MM.1S (cell line): Measurements from ENCODE around the gene FCRL6.

Experiments
- DNase-seq: peaks from one replicate; pipeline ENCODE4 v3.0.0-alpha.2; 2015
- H2AFZ ChIP-seq: fragments of 300-600 bp; sonication (generic); 2 replicates; pipeline ENCODE4 v1.6.0; 2016; ENCODE audit warnings: antibody characterized with exemption, low read length
- H3F3A ChIP-seq: fragments of 300-600 bp; sonication (generic); 2 replicates; pipeline ENCODE4 v1.6.1; 2016; ENCODE audit warnings: mild to moderate bottlenecking, antibody characterized with exemption, low read length, moderate library complexity, mixed read lengths; ENCODE audit not compliant: insufficient read depth
- H3K27ac ChIP-seq: fragments of 300-600 bp; sonication (generic); 2 replicates; pipeline ENCODE4 v1.5.1; 2016; ENCODE audit warnings: mild to moderate bottlenecking, low read length
- H3K27me3 ChIP-seq: fragments of 300-600 bp; sonication (generic); replicated peaks from 2 replicates; pipeline ENCODE4 v1.6.0; 2016; ENCODE audit warnings: low read length; ENCODE audit not compliant: insufficient read depth
- H3K36me3 ChIP-seq: fragments of 300-600 bp; sonication (generic); replicated peaks from 2 replicates; pipeline ENCODE4 v1.6.1; 2016; ENCODE audit warnings: mild to moderate bottlenecking, low read length, mixed read lengths; ENCODE audit not compliant: insufficient read depth
- H3K4me1 ChIP-seq: fragments of 300-600 bp; sonication (generic); 2 replicates; pipeline ENCODE4 v1.6.1; 2016; ENCODE audit warnings: low read length, mixed read lengths
- H3K4me2 ChIP-seq: fragments of 300-600 bp; sonication (generic); 2 replicates; pipeline ENCODE4 v1.6.0; 2016; ENCODE audit warnings: low read depth, low read length
- H3K4me3 ChIP-seq: fragments of 300-600 bp; sonication (generic); 2 replicates; pipeline ENCODE4 v1.5.1; 2016; ENCODE audit warnings: low read length, mixed read lengths
- H3K79me2 ChIP-seq: fragments of 300-600 bp; sonication (generic); 2 replicates; pipeline ENCODE4 v1.6.1; 2016; ENCODE audit warnings: mixed run types, low read length, mixed read lengths
- H3K9ac ChIP-seq: fragments of 300-600 bp; sonication (generic); 2 replicates; pipeline ENCODE4 v1.6.1; 2016; ENCODE audit warnings: low read length, mixed read lengths
- H3K9me2 ChIP-seq: fragments of 300-600 bp; sonication (generic); replicated peaks from 2 replicates; pipeline ENCODE4 v1.6.1; 2016; ENCODE audit warnings: mild to moderate bottlenecking, low read length, mixed read lengths; ENCODE audit not compliant: insufficient read depth
- H3K9me3 ChIP-seq: fragments of 300-600 bp; sonication (generic); replicated peaks from 2 replicates; pipeline ENCODE4 v1.6.1; 2016; ENCODE audit warnings: mild to moderate bottlenecking, low read length, mixed read lengths; ENCODE audit not compliant: insufficient read depth
- H4K20me1 ChIP-seq: fragments of 300-600 bp; sonication (generic); 2 replicates; pipeline ENCODE4 v1.6.1; 2016; ENCODE audit warnings: mild to moderate bottlenecking, low read length, moderate library complexity, mixed read lengths; ENCODE audit not compliant: insufficient read depth
- EZH2 ChIP-seq: fragments of 300-600 bp; sonication (generic); optimal IDR thresholded peaks from 2 replicates; pipeline ENCODE3; 2017; ENCODE audit warnings: low read depth, mild to moderate bottlenecking, antibody characterized with exemption, low read length, mixed read lengths
- EZH2phosphoT487 ChIP-seq: fragments of 300-600 bp; sonication (generic); IDR thresholded peaks from 2 replicates; pipeline ENCODE4 v1.6.1; 2018; ENCODE audit warnings: antibody characterized with exemption, low read length
- TF ChIP-seq, protein P1 (sequence below): fragments of 300-600 bp; sonication (generic); IDR thresholded peaks from 2 replicates; pipeline ENCODE4 v1.5.1; 2016; ENCODE audit warnings: antibody characterized with exemption, low read length, mixed read lengths

Gene FCRL6

DNA sequence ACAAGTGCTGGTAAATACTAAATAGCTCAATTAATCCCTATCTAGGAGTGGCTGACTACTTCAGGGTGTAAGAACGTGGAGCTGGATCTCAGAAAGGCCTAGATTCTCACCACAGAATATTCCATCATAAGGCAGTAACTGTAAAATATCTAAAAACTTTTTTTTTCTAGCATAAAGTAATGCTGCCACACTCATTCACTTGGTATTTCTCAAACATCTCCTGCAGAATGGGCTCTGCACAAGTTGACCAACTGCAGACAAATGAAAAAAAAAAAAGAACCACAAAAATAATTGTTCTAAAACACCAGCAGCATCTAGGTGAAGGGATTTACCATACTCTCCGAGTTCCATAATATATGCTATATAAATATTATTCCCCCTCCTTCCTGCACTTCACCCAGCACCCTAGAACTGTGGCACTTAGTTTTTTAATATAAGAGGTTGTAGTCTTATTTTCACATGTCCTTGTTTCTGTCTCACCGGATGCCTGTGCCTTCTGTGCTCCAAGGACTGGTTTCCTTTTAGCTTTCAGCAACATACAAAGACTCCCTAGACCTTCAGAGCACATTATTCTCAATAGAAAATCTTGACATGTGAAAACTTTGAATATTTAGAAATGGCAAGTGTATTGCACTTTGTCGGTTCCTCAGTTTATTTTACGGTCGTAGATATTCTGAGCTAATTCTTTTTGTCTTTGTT, 51.4 kb downstream of the FCRL6 start:
- Histone ChIP-seq H4K20me1 (no peaks in the 10 kb centered on the region), H3K4me2 (peak overlapping the region; percentile 99; the same call in 1 of the 2 replicates), H3K79me2 (no peaks in the 10 kb centered on the region), H3F3A (peaks cover 8% of the 10 kb centered on the region; the same call in 1 of the 2 replicates), H3K9me2 (no peaks in the 10 kb centered on the region), H3K9me3 (no peaks in the 10 kb centered on the region), H3K36me3 (no peaks in the 10 kb centered on the region), H3K27ac (no peak overlapping the region), H3K4me1 (peaks cover 4% of the 10 kb centered on the region; the same call in 1 of the 2 replicates), H3K27me3 (no peaks in the 10 kb centered on the region), H3K9ac (no peak overlapping the region), H2AFZ (no peak overlapping the region), H3K4me3 (peak overlapping the region; percentile 75; the same call in 1 of the 2 replicates)
- TF ChIP-seq EZH2, result no peak
- TF ChIP-seq, protein P1, sequence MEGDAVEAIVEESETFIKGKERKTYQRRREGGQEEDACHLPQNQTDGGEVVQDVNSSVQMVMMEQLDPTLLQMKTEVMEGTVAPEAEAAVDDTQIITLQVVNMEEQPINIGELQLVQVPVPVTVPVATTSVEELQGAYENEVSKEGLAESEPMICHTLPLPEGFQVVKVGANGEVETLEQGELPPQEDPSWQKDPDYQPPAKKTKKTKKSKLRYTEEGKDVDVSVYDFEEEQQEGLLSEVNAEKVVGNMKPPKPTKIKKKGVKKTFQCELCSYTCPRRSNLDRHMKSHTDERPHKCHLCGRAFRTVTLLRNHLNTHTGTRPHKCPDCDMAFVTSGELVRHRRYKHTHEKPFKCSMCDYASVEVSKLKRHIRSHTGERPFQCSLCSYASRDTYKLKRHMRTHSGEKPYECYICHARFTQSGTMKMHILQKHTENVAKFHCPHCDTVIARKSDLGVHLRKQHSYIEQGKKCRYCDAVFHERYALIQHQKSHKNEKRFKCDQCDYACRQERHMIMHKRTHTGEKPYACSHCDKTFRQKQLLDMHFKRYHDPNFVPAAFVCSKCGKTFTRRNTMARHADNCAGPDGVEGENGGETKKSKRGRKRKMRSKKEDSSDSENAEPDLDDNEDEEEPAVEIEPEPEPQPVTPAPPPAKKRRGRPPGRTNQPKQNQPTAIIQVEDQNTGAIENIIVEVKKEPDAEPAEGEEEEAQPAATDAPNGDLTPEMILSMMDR, result no peak
- TF ChIP-seq EZH2phosphoT487, result no peak
- no peak for DNase-seq

- H3K36me3 ChIP-seq, result no peaks in the 10 kb centered on the region
- peaks cover 4% of the 10 kb centered on the region; the same call in 1 of the 2 replicates for H3K4me1 ChIP-seq
- H3K27ac ChIP-seq, result peak overlapping the region; percentile 36; the same call in 1 of the 2 replicates
- H3K4me3 ChIP-seq, result peak overlapping the region; percentile 75
- no peaks in the 10 kb centered on the region for H3K79me2 ChIP-seq
- peaks cover 8% of the 10 kb centered on the region; the same call in 1 of the 2 replicates for H3F3A ChIP-seq
- peak overlapping the region; percentile 91 for H2AFZ ChIP-seq
- DNase-seq, result no peak
- H3K27me3 ChIP-seq, result no peaks in the 10 kb centered on the region
- no peaks in the 10 kb centered on the region for H3K9me2 ChIP-seq
- H3K4me2 ChIP-seq, result peak overlapping the region; percentile 99
- no peak for TF ChIP-seq EZH2phosphoT487
- TF ChIP-seq EZH2, result no peak
- TF ChIP-seq, protein P1, result no peak
- H4K20me1 ChIP-seq, result no peaks in the 10 kb centered on the region
- no peaks in the 10 kb centered on the region for H3K9me3 ChIP-seq
- peak overlapping the region; percentile 79 for H3K9ac ChIP-seq
These were observed 52.0 kb downstream of the FCRL6 start for GRCh38 chr1:159854116-159854692.

DNA sequence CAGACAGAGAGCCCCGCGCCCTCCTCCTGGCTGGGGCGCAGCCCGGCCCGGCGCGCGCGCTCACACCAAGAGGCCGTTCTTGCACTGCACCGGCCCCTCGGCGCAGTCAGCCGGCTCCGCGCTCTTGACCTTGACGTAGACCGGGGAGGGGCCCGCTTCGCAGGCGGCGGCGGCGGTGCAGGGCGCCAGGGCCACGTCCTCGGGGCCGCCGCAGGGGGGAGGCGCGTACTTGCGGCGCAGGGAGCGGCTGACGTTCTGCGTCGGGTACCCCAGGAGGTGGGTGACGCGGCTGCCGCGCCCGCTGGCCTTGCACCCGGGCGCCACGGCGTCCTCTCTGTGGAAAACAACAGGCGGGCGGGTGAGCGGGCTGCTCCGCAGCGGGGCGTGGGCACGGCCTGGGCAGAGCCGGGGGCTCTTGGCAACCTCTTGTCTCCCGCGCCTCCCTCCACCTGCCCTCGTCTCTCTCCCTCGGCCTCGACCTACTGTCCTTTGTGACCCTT, 52.6 kb downstream of the FCRL6 start:
- H3K9me2 ChIP-seq, result no peaks in the 10 kb centered on the region
- peak overlapping the region; percentile 91 for H2AFZ ChIP-seq
- H3K9me3 ChIP-seq, result no peaks in the 10 kb centered on the region
- H3K4me2 ChIP-seq, result peak overlapping the region; percentile 99
- H3K79me2 ChIP-seq, result no peaks in the 10 kb centered on the region
- peak overlapping the region; percentile 79 for H3K9ac ChIP-seq
- H3K4me3 ChIP-seq, result peak overlapping the region; percentile 75
- H3K27me3 ChIP-seq, result no peaks in the 10 kb centered on the region
- H4K20me1 ChIP-seq, result no peaks in the 10 kb centered on the region
- H3K36me3 ChIP-seq, result no peaks in the 10 kb centered on the region
- peak overlapping the region; percentile 36; the same call in 1 of the 2 replicates for H3K27ac ChIP-seq
- DNase-seq, result peak; percentile 93
- H3K4me1 ChIP-seq, result peaks cover 4% of the 10 kb centered on the region; the same call in 1 of the 2 replicates
- TF ChIP-seq, protein P1, result no peak; the same call in 1 of the 2 replicates
- TF ChIP-seq EZH2 (no peak), EZH2phosphoT487 (no peak)
- peaks cover 8% of the 10 kb centered on the region; the same call in 1 of the 2 replicates for H3F3A ChIP-seq
